HEK293T (cell line): ENCODE measurements around the gene COTL1.

ENCODE experiments used
- CTCF ChIA-PET: fragments of 350-600 bp; formaldehyde crosslinking; extraction: SDS; loops from one replicate; lab custom pipeline; 2021; ENCODE audit warnings: antibody characterized with exemption, inconsistent platforms; lab: Yijun Ruan, JAX
- POLR2A ChIA-PET: fragments of 350-600 bp; formaldehyde crosslinking; extraction: SDS; loops from one replicate; lab custom pipeline; 2020; ENCODE audit warnings: antibody characterized with exemption, inconsistent platforms; lab: Yijun Ruan, JAX
- DNase-seq: peaks from one replicate; pipeline ENCODE4 v3.0.0; 2012; ENCODE audit warnings: mixed read lengths; ENCODE audit errors: extremely low spot score
- ARNT ChIP-seq: fragments of 450-650 bp; IDR thresholded peaks from 2 replicates; pipeline ENCODE4 v1.6.1; 2017; ENCODE audit warnings: mild to moderate bottlenecking
- BHLHE40 ChIP-seq: fragments of 450-650 bp; IDR thresholded peaks from 2 replicates; pipeline ENCODE4 v1.6.1; 2016; ENCODE audit warnings: mild to moderate bottlenecking, moderate library complexity, borderline replicate concordance
- CTBP1 ChIP-seq: fragments of 450-650 bp; IDR thresholded peaks from 2 replicates; pipeline ENCODE4 v1.6.1; 2016; ENCODE audit warnings: borderline replicate concordance
- ELF4 ChIP-seq: fragments of 450-650 bp; IDR thresholded peaks from 2 replicates; pipeline ENCODE4 v1.6.1; 2017; ENCODE audit warnings: antibody characterized with exemption
- FOXA1 ChIP-seq: fragments of 450-650 bp; IDR thresholded peaks from 2 replicates; pipeline ENCODE4 v1.6.1; 2016; ENCODE audit warnings: mild to moderate bottlenecking
- FOXK2 ChIP-seq: fragments of 450-650 bp; IDR thresholded peaks from 2 replicates; pipeline ENCODE4 v1.6.1; 2016; ENCODE audit warnings: mild to moderate bottlenecking
- FOXM1 ChIP-seq: fragments of 450-650 bp; IDR thresholded peaks from 2 replicates; pipeline ENCODE4 v1.6.1; 2017; ENCODE audit warnings: mild to moderate bottlenecking, borderline replicate concordance
- HDGF ChIP-seq: fragments of 450-650 bp; IDR thresholded peaks from 2 replicates; pipeline ENCODE4 v1.6.1; 2017; ENCODE audit warnings: antibody characterized with exemption, borderline replicate concordance
- L3MBTL2 ChIP-seq: fragments of 450-650 bp; conservative IDR thresholded peaks from 2 replicates; pipeline ENCODE4 v1.6.1; 2016; ENCODE audit warnings: mild to moderate bottlenecking
- LEF1 ChIP-seq: fragments of 450-650 bp; IDR thresholded peaks from 2 replicates; pipeline ENCODE4 v1.6.1; 2017; ENCODE audit warnings: mild to moderate bottlenecking, borderline replicate concordance
- NFRKB ChIP-seq: fragments of 450-650 bp; IDR thresholded peaks from 2 replicates; pipeline ENCODE4 v1.6.1; 2016; ENCODE audit warnings: mild to moderate bottlenecking, moderate library complexity
- SP1 ChIP-seq: fragments of 450-650 bp; IDR thresholded peaks from 2 replicates; pipeline ENCODE4 v1.6.1; 2017
- SUZ12 ChIP-seq: fragments of 450-650 bp; IDR thresholded peaks from 2 replicates; pipeline ENCODE4 v1.6.1; 2016; ENCODE audit warnings: mild to moderate bottlenecking
- TARDBP ChIP-seq: fragments of 450-650 bp; IDR thresholded peaks from 2 replicates; pipeline ENCODE4 v1.6.1; 2016
- ZNF384 ChIP-seq: fragments of 450-650 bp; IDR thresholded peaks from 2 replicates; pipeline ENCODE4 v1.6.1; 2016
- TF ChIP-seq, protein P1 (sequence below): fragments of 450-650 bp; IDR thresholded peaks from 2 replicates; pipeline ENCODE4 v1.6.1; 2016

Gene COTL1

DNA sequence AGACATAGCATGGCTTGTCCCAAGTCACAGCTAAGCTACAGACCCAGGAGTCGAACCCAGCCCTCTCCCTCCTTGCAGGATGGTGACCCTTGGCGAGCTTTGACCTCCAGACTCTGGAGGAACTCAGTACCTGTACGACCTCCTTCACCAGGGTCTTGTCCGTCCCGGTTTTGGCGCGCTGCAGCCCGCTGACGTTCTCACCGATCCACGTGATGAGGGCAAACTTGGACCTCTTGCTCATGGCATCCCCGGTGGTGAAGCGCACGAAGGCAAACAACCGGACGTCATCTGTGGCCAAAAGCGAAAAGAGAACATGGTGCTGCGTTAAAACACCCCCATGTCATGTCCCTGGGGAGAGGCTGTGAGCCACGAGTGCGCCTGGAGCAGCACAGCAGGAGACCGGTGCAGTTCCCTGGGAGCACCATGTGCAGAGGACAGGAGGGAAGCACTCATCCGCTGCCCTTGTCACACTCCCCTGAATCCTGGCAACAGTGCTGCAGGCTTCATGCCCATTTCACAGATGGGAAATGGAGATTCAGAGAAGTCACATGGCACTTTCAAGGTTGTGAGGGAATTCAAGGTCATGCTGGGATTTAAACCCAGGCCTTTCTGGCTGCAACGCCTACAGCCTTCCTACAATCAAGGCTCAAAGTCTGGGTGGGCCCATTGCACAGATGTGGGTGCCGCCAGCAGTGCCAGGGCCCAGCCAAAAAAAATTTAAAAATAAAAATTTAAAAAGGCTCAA lies 27.7 kb downstream of the COTL1 start:
- POLR2A ChIA-PET = no interaction called here
- CTCF ChIA-PET = no interaction called here
- TF ChIP-seq SUZ12 = no peak
- TF ChIP-seq ELF4 = no peak
- no peak for TF ChIP-seq FOXA1
- no peak for TF ChIP-seq TARDBP
- no peak for TF ChIP-seq SP1
- no peak for TF ChIP-seq FOXM1
- TF ChIP-seq ZNF384 = no peak
- TF ChIP-seq LEF1 = no peak
- no peak for TF ChIP-seq ARNT
- TF ChIP-seq CTBP1 = no peak
- TF ChIP-seq BHLHE40 = no peak
- DNase-seq = no peak

DNA sequence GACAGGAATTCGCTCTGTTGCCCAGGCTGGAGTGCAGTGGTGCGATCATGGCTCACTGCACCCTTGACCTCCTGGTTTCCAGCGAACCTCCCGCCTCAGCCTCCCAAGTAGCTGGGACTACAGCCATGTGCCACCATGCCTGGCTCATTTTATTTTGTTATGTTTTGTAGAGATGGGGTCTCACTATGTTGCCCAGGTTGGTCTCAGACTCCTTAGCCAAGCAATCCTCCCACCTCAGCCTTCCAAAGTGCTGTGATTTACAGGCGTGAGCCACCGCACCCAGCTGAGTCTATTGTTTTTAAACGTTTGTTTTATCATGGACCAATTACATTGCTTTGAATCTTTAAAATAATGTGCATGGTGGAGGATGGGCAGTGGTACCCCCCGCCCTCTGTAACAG lies 28.9 kb downstream of the COTL1 start:
- POLR2A ChIA-PET = no interaction called here
- no peak for TF ChIP-seq CTBP1
- TF ChIP-seq LEF1 = no peak
- no peak for TF ChIP-seq BHLHE40
- no peak for TF ChIP-seq L3MBTL2
- no peak for TF ChIP-seq HDGF
- CTCF ChIA-PET = no interaction called here
- DNase-seq = no peak

DNA sequence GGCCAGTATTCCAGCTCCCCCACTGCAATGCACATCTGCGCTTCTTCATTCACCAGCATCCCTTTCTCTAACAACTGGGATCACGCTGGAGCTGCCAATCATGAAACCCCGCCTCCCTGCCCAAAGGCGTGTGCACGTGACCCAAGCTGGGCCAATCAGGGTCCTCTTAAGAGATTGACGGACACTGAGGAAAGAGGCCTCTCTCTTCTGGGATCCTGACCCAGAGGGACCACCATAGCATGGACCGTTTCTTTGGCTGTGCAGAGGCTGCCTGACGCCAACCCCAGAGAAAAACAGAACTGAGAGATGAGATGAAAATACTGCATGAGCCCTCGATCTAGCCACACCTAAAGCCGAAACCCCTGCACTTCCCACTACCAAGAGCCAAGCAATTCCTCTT lies 32.0 kb downstream of the COTL1 start:
- POLR2A ChIA-PET = no interaction called here
- CTCF ChIA-PET = no interaction called here
- peak; percentile 53 for DNase-seq
- TF ChIP-seq, protein P1, sequence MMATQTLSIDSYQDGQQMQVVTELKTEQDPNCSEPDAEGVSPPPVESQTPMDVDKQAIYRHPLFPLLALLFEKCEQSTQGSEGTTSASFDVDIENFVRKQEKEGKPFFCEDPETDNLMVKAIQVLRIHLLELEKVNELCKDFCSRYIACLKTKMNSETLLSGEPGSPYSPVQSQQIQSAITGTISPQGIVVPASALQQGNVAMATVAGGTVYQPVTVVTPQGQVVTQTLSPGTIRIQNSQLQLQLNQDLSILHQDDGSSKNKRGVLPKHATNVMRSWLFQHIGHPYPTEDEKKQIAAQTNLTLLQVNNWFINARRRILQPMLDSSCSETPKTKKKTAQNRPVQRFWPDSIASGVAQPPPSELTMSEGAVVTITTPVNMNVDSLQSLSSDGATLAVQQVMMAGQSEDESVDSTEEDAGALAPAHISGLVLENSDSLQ = peak; percentile 96
- TF ChIP-seq TARDBP (no peak), LEF1 (no peak), CTBP1 (no peak), L3MBTL2 (no peak), ZNF384 (no peak), SP1 (no peak), HDGF (no peak), ARNT (no peak)

DNA sequence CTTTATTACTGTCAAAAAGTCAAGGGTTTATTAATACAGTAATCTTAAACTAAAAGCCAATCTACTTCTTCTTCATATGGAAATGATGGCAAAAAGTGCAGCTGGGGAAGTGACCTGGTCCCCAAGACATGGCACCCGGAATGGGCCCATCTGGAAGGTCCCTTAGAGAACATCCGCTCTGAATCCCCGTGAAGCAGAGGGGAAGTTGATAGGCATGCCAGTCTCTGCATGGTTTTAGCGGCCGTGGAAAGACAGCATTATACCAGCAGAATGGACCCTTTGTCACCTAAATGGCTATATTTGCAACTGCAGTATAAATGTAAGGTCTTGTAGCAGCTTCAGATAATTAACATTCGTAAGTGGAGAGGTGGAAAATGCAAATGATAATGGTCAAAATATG lies 32.4 kb downstream of the COTL1 start:
- CTCF ChIA-PET = no interaction called here
- TF ChIP-seq FOXK2 (no peak), HDGF (no peak), NFRKB (no peak), ELF4 (no peak), CTBP1 (no peak), FOXA1 (no peak), TARDBP (no peak), ZNF384 (no peak), ARNT (no peak), BHLHE40 (no peak), LEF1 (no peak), FOXM1 (no peak), SP1 (no peak), L3MBTL2 (no peak), SUZ12 (no peak)
- TF ChIP-seq, protein P1 = no peak
- POLR2A ChIA-PET = no interaction called here
- DNase-seq = no peak

GRCh38 chr16:84584678-84585077 lies 33.2 kb downstream of the COTL1 start:
- ChIA-PET POLR2A (no interaction called here), CTCF (no interaction called here)
- DNase-seq = no peak
- TF ChIP-seq ELF4 (no peak), SP1 (no peak), ZNF384 (no peak), BHLHE40 (no peak), FOXA1 (no peak), NFRKB (no peak), HDGF (no peak), LEF1 (no peak), FOXK2 (no peak), FOXM1 (no peak), L3MBTL2 (no peak), SUZ12 (no peak), ARNT (no peak), CTBP1 (no peak), TARDBP (no peak)
- TF ChIP-seq, protein P1 = no peak

DNA sequence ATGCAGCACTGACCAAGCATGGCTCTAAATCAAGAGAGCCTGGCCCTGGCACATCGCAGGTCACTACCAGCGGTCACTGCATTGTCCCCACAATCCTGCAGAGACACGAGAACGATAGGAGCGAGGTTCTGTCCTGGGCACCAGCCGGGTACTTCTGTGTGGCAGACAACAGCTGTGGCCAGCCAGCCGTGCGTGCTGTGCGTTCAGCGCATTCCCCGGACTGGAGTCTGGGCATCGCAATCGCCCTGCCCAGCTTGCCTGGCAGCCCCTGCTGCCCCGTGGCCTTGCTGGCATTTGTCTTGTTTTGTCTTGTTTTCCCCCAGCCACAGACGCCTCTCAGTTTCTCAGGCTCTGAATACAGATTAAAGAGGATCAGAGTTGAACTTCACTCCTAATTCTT lies 33.9 kb downstream of the COTL1 start:
- ChIA-PET POLR2A (no interaction called here), CTCF (no interaction called here)
- DNase-seq = no peak
- TF ChIP-seq TARDBP (no peak), NFRKB (no peak), SP1 (no peak), L3MBTL2 (no peak), CTBP1 (no peak), FOXM1 (no peak)
- TF ChIP-seq, protein P1 = no peak
